Neural cell (in vitro differentiated cells): ENCODE results near the gene GNLY.

Source experiments
- EP300 ChIP-seq: fragments of 450-650 bp; conservative IDR thresholded peaks from 2 replicates; pipeline ENCODE4 v1.6.1; 2014; ENCODE audit warnings: antibody characterized with exemption, mild to moderate bottlenecking, moderate library complexity; ENCODE audit not compliant: poor library complexity, severe bottlenecking
- TAF1 ChIP-seq: IDR thresholded peaks from 2 replicates; pipeline ENCODE4 v1.6.1; 2012; ENCODE audit warnings: low read depth
- TF ChIP-seq, protein P1 (sequence below): fragments of 450-650 bp; IDR thresholded peaks from 2 replicates; pipeline ENCODE4 v1.5.1; 2014; ENCODE audit warnings: antibody characterized with exemption, mild to moderate bottlenecking, moderate library complexity; ENCODE audit not compliant: poor library complexity, severe bottlenecking

DNA sequence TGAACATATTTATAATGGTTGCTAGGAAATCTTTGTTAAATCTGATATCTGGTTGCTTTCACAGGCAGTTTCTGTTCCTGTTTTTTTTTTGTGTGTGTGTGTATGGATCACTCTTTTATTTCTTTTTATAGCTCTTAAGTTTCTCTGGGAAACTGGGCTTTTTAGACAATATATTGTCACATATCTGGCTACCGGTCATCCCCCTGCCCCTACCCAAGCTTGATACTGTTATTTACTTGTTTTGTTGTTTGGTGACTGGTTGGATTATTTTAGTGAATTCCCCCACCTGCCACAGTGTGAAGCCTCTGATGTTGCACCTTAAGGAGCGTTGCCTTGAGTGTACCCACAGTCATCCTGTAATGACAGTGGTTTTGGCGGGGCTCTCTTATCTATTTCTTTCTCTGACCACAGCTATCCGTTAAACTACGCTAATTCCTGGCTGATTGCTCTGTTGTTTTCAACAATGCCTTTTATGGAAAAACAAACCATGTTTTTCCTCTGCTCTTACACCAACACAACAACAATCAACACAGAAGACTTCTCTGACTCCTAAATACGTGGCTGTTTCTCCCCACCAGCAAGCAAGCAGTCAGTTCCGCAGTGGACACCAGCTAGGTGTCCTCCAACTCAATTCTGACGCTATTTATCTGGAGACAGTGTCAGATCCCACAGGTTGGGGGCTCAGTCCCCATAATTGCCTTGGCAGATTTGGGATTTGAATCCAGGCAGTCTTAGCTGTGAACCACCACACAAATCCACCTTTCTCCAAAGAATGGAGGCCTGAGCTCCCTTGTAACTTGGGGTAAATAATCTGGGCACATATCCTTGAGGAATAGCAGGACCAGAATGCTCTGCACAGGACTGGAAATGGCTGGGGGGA, 10.9 kb downstream of the GNLY start:
- TF ChIP-seq EP300 (no peak), TAF1 (no peak)
- TF ChIP-seq, protein P1, sequence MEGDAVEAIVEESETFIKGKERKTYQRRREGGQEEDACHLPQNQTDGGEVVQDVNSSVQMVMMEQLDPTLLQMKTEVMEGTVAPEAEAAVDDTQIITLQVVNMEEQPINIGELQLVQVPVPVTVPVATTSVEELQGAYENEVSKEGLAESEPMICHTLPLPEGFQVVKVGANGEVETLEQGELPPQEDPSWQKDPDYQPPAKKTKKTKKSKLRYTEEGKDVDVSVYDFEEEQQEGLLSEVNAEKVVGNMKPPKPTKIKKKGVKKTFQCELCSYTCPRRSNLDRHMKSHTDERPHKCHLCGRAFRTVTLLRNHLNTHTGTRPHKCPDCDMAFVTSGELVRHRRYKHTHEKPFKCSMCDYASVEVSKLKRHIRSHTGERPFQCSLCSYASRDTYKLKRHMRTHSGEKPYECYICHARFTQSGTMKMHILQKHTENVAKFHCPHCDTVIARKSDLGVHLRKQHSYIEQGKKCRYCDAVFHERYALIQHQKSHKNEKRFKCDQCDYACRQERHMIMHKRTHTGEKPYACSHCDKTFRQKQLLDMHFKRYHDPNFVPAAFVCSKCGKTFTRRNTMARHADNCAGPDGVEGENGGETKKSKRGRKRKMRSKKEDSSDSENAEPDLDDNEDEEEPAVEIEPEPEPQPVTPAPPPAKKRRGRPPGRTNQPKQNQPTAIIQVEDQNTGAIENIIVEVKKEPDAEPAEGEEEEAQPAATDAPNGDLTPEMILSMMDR, result no peak
